ENCODE results near the gene GJC2. TPM values are rescaled to one million over a fixed set of nuclear protein-coding genes. Genes with fewer than 3 reads are reported as not detected.

The GJC2 gene
- total RNA-seq, 2 donors from 2014 or later = 1.9 to 4.1 TPM

GRCh38 chr1:228190182-228190581, 40.5 kb downstream of the GJC2 start:
- Histone ChIP-seq H3K27ac (no peak overlapping the region), H3K27me3 (replicated peaks; ENCODE audit: insufficient read depth) (no peaks in the 10 kb centered on the region), H3K4me1 (replicated peaks) (no peaks in the 10 kb centered on the region), H3K4me3 (no peak overlapping the region), H3K36me3 (no peaks in the 10 kb centered on the region), H3K9me3 (no peaks in the 10 kb centered on the region)
- intact Hi-C loops (cut with DNase I) = no loop called here
- TF ChIP-seq POLR2A (IDR thresholded peaks at IDR 0.05) (no peak), CTCF (IDR thresholded peaks at IDR 0.05) (no peak), POLR2AphosphoS5 (IDR thresholded peaks at IDR 0.05) (no peak)
- WGBS = 68% methylated on average over 14 of the region's 14 CpGs
- DNase-seq (ENCODE audit: low spot score) = no peak

- Histone ChIP-seq H3K36me3 (no peaks in the 10 kb centered on the region), H3K9me3 (no peaks in the 10 kb centered on the region), H3K27ac (no peak overlapping the region), H3K4me1 (replicated peaks) (no peaks in the 10 kb centered on the region), H3K27me3 (replicated peaks; ENCODE audit: insufficient read depth) (no peaks in the 10 kb centered on the region), H3K4me3 (no peak overlapping the region)
- TF ChIP-seq POLR2AphosphoS5 (IDR thresholded peaks at IDR 0.05) (no peak), CTCF (IDR thresholded peaks at IDR 0.05) (no peak), POLR2A (IDR thresholded peaks at IDR 0.05) (no peak)
- 79% methylated on average over 5 of the region's 5 CpGs for WGBS
- no peak for DNase-seq (ENCODE audit: low spot score)
- intact Hi-C loops (cut with DNase I) = no loop called here
Measured at GRCh38 chr1:228190778-228191177, 41.0 kb downstream of the GJC2 start.

- intact Hi-C loops (cut with DNase I) = no loop called here
- DNase-seq (ENCODE audit: low spot score) = no peak
- H3K27ac ChIP-seq = no peak overlapping the region
- H3K9me3 ChIP-seq = no peaks in the 10 kb centered on the region
- H3K4me3 ChIP-seq = no peak overlapping the region
- no peak for TF ChIP-seq CTCF (IDR thresholded peaks at IDR 0.05)
- TF ChIP-seq POLR2A (IDR thresholded peaks at IDR 0.05) = no peak
- no peak for TF ChIP-seq POLR2AphosphoS5 (IDR thresholded peaks at IDR 0.05)
- H3K4me1 ChIP-seq (replicated peaks) = no peaks in the 10 kb centered on the region
- no peaks in the 10 kb centered on the region for H3K36me3 ChIP-seq
- WGBS = 70% methylated on average over 3 of the region's 3 CpGs
- no peaks in the 10 kb centered on the region for H3K27me3 ChIP-seq (replicated peaks; ENCODE audit: insufficient read depth)
Measured at GRCh38 chr1:228194436-228194835, 44.7 kb downstream of the GJC2 start.

- H3K27me3 ChIP-seq (replicated peaks; ENCODE audit: insufficient read depth) = no peaks in the 10 kb centered on the region
- no peak overlapping the region for H3K4me3 ChIP-seq
- H3K36me3 ChIP-seq = no peaks in the 10 kb centered on the region
- intact Hi-C loops (cut with DNase I) = no loop called here
- H3K4me1 ChIP-seq (replicated peaks) = no peaks in the 10 kb centered on the region
- no peak for TF ChIP-seq POLR2AphosphoS5 (IDR thresholded peaks at IDR 0.05)
- TF ChIP-seq POLR2A (IDR thresholded peaks at IDR 0.05) = no peak
- TF ChIP-seq CTCF (IDR thresholded peaks at IDR 0.05) = no peak
- no peak for DNase-seq (ENCODE audit: low spot score)
- H3K9me3 ChIP-seq = no peaks in the 10 kb centered on the region
- WGBS = 91% methylated on average over 8 of the region's 8 CpGs
- H3K27ac ChIP-seq = no peak overlapping the region
Measured at GRCh38 chr1:228194921-228195812, 45.4 kb downstream of the GJC2 start.

All from prostate gland (tissue), 2 donors.